ENCODE measurements around the gene ADAMTS12.

The ADAMTS12 gene

GRCh38 chr5:33688526-33688925 is 203.3 kb downstream of the ADAMTS12 start:
- TF ChIP-seq GATA2 (IDR thresholded peaks at IDR 0.05; ENCODE audit: low read depth, low read length): no peak
- TF ChIP-seq GATA3 (IDR thresholded peaks at IDR 0.05; ENCODE audit: low read depth, low read length): no peak

GRCh38 chr5:33688066-33688465 is 203.7 kb downstream of the ADAMTS12 start:
- TF ChIP-seq GATA2 (IDR thresholded peaks at IDR 0.05; ENCODE audit: low read depth, low read length) (no peak), GATA3 (IDR thresholded peaks at IDR 0.05; ENCODE audit: low read depth, low read length) (no peak)

- TF ChIP-seq GATA2 (IDR thresholded peaks at IDR 0.05; ENCODE audit: low read depth, low read length) (no peak), GATA3 (IDR thresholded peaks at IDR 0.05; ENCODE audit: low read depth, low read length) (no peak)
Observed at GRCh38 chr5:33685873-33686755, 205.7 kb downstream of the ADAMTS12 start.

- TF ChIP-seq GATA2 (IDR thresholded peaks at IDR 0.05; ENCODE audit: low read depth, low read length): no peak
- TF ChIP-seq GATA3 (IDR thresholded peaks at IDR 0.05; ENCODE audit: low read depth, low read length): no peak
Observed at GRCh38 chr5:33684496-33685159, 207.2 kb downstream of the ADAMTS12 start.

GRCh38 chr5:33679791-33680190 is 212.0 kb downstream of the ADAMTS12 start:
- TF ChIP-seq GATA3 (IDR thresholded peaks at IDR 0.05; ENCODE audit: low read depth, low read length) (no peak), GATA2 (IDR thresholded peaks at IDR 0.05; ENCODE audit: low read depth, low read length) (no peak)

GRCh38 chr5:33675958-33676464 is 215.8 kb downstream of the ADAMTS12 start:
- no peak for TF ChIP-seq GATA3 (IDR thresholded peaks at IDR 0.05; ENCODE audit: low read depth, low read length)
- TF ChIP-seq GATA2 (IDR thresholded peaks at IDR 0.05; ENCODE audit: low read depth, low read length): no peak

- TF ChIP-seq GATA2 (IDR thresholded peaks at IDR 0.05; ENCODE audit: low read depth, low read length) (no peak), GATA3 (IDR thresholded peaks at IDR 0.05; ENCODE audit: low read depth, low read length) (no peak)
Observed at GRCh38 chr5:33671700-33672291, 220.0 kb downstream of the ADAMTS12 start.

GRCh38 chr5:33662722-33663427 is 228.9 kb downstream of the ADAMTS12 start:
- no peak for TF ChIP-seq GATA2 (IDR thresholded peaks at IDR 0.05; ENCODE audit: low read depth, low read length)

- TF ChIP-seq GATA3 (IDR thresholded peaks at IDR 0.05; ENCODE audit: low read depth, low read length) (no peak), GATA2 (IDR thresholded peaks at IDR 0.05; ENCODE audit: low read depth, low read length) (no peak)
Observed at GRCh38 chr5:33659526-33660169, 232.1 kb downstream of the ADAMTS12 start.

- TF ChIP-seq GATA2 (IDR thresholded peaks at IDR 0.05; ENCODE audit: low read depth, low read length) (no peak), GATA3 (IDR thresholded peaks at IDR 0.05; ENCODE audit: low read depth, low read length) (no peak)
Observed at GRCh38 chr5:33657804-33658440, 233.9 kb downstream of the ADAMTS12 start.

GRCh38 chr5:33657176-33657575 is 234.6 kb downstream of the ADAMTS12 start:
- TF ChIP-seq GATA3 (IDR thresholded peaks at IDR 0.05; ENCODE audit: low read depth, low read length) (no peak), GATA2 (IDR thresholded peaks at IDR 0.05; ENCODE audit: low read depth, low read length) (no peak)

GRCh38 chr5:33650911-33651310 is 240.9 kb downstream of the ADAMTS12 start:
- TF ChIP-seq GATA2 (IDR thresholded peaks at IDR 0.05; ENCODE audit: low read depth, low read length) (no peak), GATA3 (IDR thresholded peaks at IDR 0.05; ENCODE audit: low read depth, low read length) (no peak)

Measured in SH-SY5Y (cell line).